Measurements from ENCODE around the gene COQ10A. TPM values are rescaled to one million over a fixed set of nuclear protein-coding genes. Genes with fewer than 3 reads are reported as not detected.

The COQ10A gene
- total and polyA plus RNA-seq, 9 of the 15 experiments (the other 6 are each of a cell fraction or from before 2014, with no cell fraction given): 3.1 to 26.4 (median 12.7) TPM

- TF ChIP-seq, protein P1, sequence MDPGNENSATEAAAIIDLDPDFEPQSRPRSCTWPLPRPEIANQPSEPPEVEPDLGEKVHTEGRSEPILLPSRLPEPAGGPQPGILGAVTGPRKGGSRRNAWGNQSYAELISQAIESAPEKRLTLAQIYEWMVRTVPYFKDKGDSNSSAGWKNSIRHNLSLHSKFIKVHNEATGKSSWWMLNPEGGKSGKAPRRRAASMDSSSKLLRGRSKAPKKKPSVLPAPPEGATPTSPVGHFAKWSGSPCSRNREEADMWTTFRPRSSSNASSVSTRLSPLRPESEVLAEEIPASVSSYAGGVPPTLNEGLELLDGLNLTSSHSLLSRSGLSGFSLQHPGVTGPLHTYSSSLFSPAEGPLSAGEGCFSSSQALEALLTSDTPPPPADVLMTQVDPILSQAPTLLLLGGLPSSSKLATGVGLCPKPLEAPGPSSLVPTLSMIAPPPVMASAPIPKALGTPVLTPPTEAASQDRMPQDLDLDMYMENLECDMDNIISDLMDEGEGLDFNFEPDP (CRISPR knock-in tag; IDR thresholded peaks at IDR 0.05): no peak
- TF ChIP-seq FOXP1 (CRISPR knock-in tag; IDR thresholded peaks at IDR 0.05) (peak; percentile 60; the same call in 1 of the 2 replicates), ZNF212 (CRISPR knock-in tag; IDR thresholded peaks at IDR 0.05) (no peak), ZNF239 (CRISPR knock-in tag; IDR thresholded peaks at IDR 0.05) (no peak), MYC (IDR thresholded peaks at IDR 0.05; ENCODE audit: low read depth, low read length) (peak; percentile 91), MYC (CRISPR knock-in tag; IDR thresholded peaks at IDR 0.05; ENCODE audit: borderline replicate concordance, low read depth) (0 out of 2 replicates have a peak, but pooled peaks have one; percentile 39), SMC3 (conservative IDR thresholded peaks at IDR 0.05; ENCODE audit: insufficient read depth, low read depth, low read length) (peak; percentile 77), SMAD4 (CRISPR knock-in tag; conservative IDR thresholded peaks at IDR 0.05) (0 out of 2 replicates have a peak, but pooled peaks have one; percentile 17), SAFB (IDR thresholded peaks at IDR 0.05; ENCODE audit: borderline replicate concordance, low read depth, low read length) (no peak; the same call in 1 of the 2 replicates), MYNN (IDR thresholded peaks at IDR 0.05) (0 out of 2 replicates have a peak, but pooled peaks have one; percentile 3), MYNN (CRISPR knock-in tag; IDR thresholded peaks at IDR 0.05) (no peak), ETV1 (tag; conservative IDR thresholded peaks at IDR 0.05; ENCODE audit: low read depth) (no peak), POLR2A (conservative IDR thresholded peaks at IDR 0.05) (peak; percentile 88), POLR2AphosphoS2 (IDR thresholded peaks at IDR 0.05; ENCODE audit: low read length) (peak; percentile 83; the same call in 1 of the 2 replicates), GTF2F1 (IDR thresholded peaks at IDR 0.05; ENCODE audit: low read depth, low read length) (peak; percentile 25; the same call in 1 of the 2 replicates), ZNF584 (CRISPR knock-in tag; IDR thresholded peaks at IDR 0.05; ENCODE audit: low read depth) (peak; percentile 39; the same call in 1 of the 2 replicates), RBM22 (IDR thresholded peaks at IDR 0.05; ENCODE audit: low read depth, low read length, poor library complexity, severe bottlenecking) (peak; percentile 77), SIN3A (IDR thresholded peaks at IDR 0.05; ENCODE audit: borderline replicate concordance in 2 of 2, control insufficient read depth in 1 of 2, low read depth in 2 of 2, low read length in 2 of 2) (peak in 1 of 2 experiments; percentile 44; a peak in 1 of 4 replicates), HDAC2 (IDR thresholded peaks at IDR 0.05) (peak; percentile 60; the same call in 1 of the 2 replicates), HMGN3 (IDR thresholded peaks at IDR 0.05; ENCODE audit: borderline replicate concordance, extremely low read depth, insufficient read length, low read depth, low read length) (peak; percentile 79), ZNF263 (CRISPR knock-in tag; IDR thresholded peaks at IDR 0.05; ENCODE audit: borderline replicate concordance) (no peak)
- TF ChIP-seq, protein P2, sequence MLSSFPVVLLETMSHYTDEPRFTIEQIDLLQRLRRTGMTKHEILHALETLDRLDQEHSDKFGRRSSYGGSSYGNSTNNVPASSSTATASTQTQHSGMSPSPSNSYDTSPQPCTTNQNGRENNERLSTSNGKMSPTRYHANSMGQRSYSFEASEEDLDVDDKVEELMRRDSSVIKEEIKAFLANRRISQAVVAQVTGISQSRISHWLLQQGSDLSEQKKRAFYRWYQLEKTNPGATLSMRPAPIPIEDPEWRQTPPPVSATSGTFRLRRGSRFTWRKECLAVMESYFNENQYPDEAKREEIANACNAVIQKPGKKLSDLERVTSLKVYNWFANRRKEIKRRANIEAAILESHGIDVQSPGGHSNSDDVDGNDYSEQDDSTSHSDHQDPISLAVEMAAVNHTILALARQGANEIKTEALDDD (IDR thresholded peaks at IDR 0.05): peak; percentile 63; the same call in 1 of the 2 replicates
- TF ChIP-seq, protein P3, sequence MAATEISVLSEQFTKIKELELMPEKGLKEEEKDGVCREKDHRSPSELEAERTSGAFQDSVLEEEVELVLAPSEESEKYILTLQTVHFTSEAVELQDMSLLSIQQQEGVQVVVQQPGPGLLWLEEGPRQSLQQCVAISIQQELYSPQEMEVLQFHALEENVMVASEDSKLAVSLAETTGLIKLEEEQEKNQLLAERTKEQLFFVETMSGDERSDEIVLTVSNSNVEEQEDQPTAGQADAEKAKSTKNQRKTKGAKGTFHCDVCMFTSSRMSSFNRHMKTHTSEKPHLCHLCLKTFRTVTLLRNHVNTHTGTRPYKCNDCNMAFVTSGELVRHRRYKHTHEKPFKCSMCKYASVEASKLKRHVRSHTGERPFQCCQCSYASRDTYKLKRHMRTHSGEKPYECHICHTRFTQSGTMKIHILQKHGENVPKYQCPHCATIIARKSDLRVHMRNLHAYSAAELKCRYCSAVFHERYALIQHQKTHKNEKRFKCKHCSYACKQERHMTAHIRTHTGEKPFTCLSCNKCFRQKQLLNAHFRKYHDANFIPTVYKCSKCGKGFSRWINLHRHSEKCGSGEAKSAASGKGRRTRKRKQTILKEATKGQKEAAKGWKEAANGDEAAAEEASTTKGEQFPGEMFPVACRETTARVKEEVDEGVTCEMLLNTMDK (IDR thresholded peaks at IDR 0.05; ENCODE audit: borderline replicate concordance, insufficient read depth, low read depth, low read length, poor library complexity, severe bottlenecking): no peak
Measured at GRCh38 chr12:56315622-56316473, 49.1 kb downstream of the COQ10A start, which contains the start of gene CNPY2 (continued).

All from K562 (cell line).